H1 (cell line): Measurements from ENCODE around the gene TCF7L2. TPM values are rescaled to one million over a fixed set of nuclear protein-coding genes. Genes with fewer than 3 reads are reported as not detected.
A peak's percentile ranks its signal among the peaks of the same experiment; 100 is the strongest.

Source experiments
- NRF1 ChIP-seq: IDR thresholded peaks from 2 replicates; pipeline ENCODE4 v1.6.1; 2011; ENCODE audit warnings: mild to moderate bottlenecking, low read depth, low read length, improper control_type of control experiment
- PHF8 ChIP-seq: fragments of 200-600 bp; sonication (generic); conservative IDR thresholded peaks from 2 replicates; pipeline ENCODE4 v1.7.1; 2012; ENCODE audit warnings: low read depth, mild to moderate bottlenecking, inconsistent platforms, low read length, moderate library complexity
- SIN3A ChIP-seq, 2 experiments: IDR thresholded peaks in 1 of 2; conservative IDR thresholded peaks in 1 of 2; 2 replicates each; pipeline ENCODE4 v1.6.1; 2011 to 2012; ENCODE audit warnings: low read length in 2 of 2, improper control_type of control experiment in 1 of 2, low read depth in 1 of 2, mild to moderate bottlenecking in 1 of 2
- SUZ12 ChIP-seq: fragments of 200-600 bp; sonication (generic); IDR thresholded peaks from 2 replicates; pipeline ENCODE4 v1.6.1; 2012; ENCODE audit warnings: mild to moderate bottlenecking, inconsistent platforms, low read length, moderate library complexity, mixed read lengths
- polyA plus RNA-seq, 7 experiments: library from polyadenylated mRNA; depleted of rRNA in 3 of 7; stranded (reverse) in 5 of 7; unstranded in 2 of 7; fragments of >200 nt in 5 of 7; fragments of 200-250 nt in 2 of 7; gene quantifications; 1 replicate in 5 of 7; 2 replicates in 1 of 7; 4 replicates in 1 of 7; pipeline versions ENCODE4 v1.2.1 to v1.2.3, GENCODE V29; 2011 to 2013; ENCODE audit warnings: missing spikeins in 2 of 7, mixed read lengths in 2 of 7
- total RNA-seq: library from RNA; stranded (reverse); fragmentation: NEBNext Ultra II Directional; extraction: Animal tissue kit (Norgen Biotek cat#: 25700); gene quantifications from 2 replicates; pipeline ENCODE4 v1.2.1, GENCODE V29; 2021

TCF7L2 gene
- total and polyA plus RNA-seq, 2 of the 8 experiments (the other 6 are each of a cell fraction or from before 2014, with no cell fraction given): 33.9 to 67.3 TPM

DNA sequence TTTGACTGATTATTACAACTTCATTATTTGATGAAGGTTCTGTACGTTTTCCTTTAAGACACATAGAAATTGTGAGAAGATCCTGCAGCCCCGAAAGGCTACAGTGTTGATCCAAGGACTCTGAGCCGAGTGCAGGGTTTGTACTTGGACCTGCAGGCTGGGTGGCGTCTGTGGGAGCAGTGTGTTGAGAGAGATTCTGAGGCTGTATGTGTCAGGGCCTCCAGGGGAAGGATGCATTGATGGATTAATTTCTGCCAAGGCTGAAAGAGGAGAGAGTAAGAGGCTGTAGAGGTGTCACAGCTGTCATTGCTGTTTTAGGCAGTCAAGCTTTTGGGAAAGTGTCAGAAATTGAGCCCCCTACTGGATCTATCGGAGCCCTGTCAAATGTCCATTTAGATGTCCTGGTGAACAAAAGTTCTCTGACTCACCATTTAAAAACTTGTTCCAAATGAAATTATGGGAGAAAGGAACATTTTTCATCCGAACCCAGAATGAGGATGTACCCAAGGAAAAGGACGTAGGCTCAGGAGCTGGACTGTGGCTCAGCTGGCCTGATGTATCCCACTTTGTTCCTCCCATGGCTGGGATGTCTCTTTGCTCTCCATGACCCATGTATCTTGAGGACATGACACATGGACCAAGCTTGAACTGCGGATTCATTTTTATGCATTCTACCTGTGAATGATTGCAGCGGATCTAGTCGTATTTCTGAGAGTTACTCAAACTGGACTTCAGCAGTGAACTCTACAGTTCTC lies 102.2 kb downstream of the TCF7L2 start (continued):
- no peak for TF ChIP-seq PHF8
- no peak for TF ChIP-seq SUZ12
- TF ChIP-seq NRF1: no peak
- peak in 1 of 2 experiments; percentile 68; a peak in 1 of 4 replicates for TF ChIP-seq SIN3A (conservative IDR thresholded peaks at IDR 0.05 in 1 of 2, IDR thresholded peaks at IDR 0.05 in 1 of 2; ENCODE audit: low read depth in 1 of 2, low read length in 2 of 2)
